ENCODE results near the gene CDK8.
"Not testable (repeated sequence)": the region's sequence is repeated elsewhere in the genome, so short reads cannot be mapped to it uniquely, and the experiment has no call there.

CDK8 gene

GRCh38 chr13:26253262-26253786 lies 605 bp upstream of the CDK8 start:
- no peak for DNase-seq (ENCODE audit: low read depth in 1 of 2, low spot score in 1 of 2)

GRCh38 chr13:26254583-26255111 lies 718 bp downstream of the CDK8 start:
- peak; percentile 19 to 20 for DNase-seq (ENCODE audit: low read depth in 1 of 2, low spot score in 1 of 2)

GRCh38 chr13:26255115-26255514 lies 1.2 kb downstream of the CDK8 start:
- no peak for DNase-seq (ENCODE audit: low read depth in 1 of 2, low spot score in 1 of 2)

- DNase-seq (ENCODE audit: low read depth in 1 of 2, low spot score in 1 of 2): no peak
Observed at GRCh38 chr13:26255691-26256277, 1.9 kb downstream of the CDK8 start.

GRCh38 chr13:26257049-26257448 lies 3.1 kb downstream of the CDK8 start:
- DNase-seq (ENCODE audit: low read depth in 1 of 2, low spot score in 1 of 2): no peak

GRCh38 chr13:26259634-26260033 lies 5.7 kb downstream of the CDK8 start:
- DNase-seq (ENCODE audit: low read depth in 1 of 2, low spot score in 1 of 2): no peak

GRCh38 chr13:26262156-26262555 lies 8.2 kb downstream of the CDK8 start:
- DNase-seq (ENCODE audit: low read depth in 1 of 2, low spot score in 1 of 2): no peak

- DNase-seq (ENCODE audit: low read depth in 1 of 2, low spot score in 1 of 2): no peak
Observed at GRCh38 chr13:26266311-26266710, 12.4 kb downstream of the CDK8 start.

- DNase-seq (ENCODE audit: low read depth in 1 of 2, low spot score in 1 of 2): no peak
Observed at GRCh38 chr13:26270707-26271106, 16.8 kb downstream of the CDK8 start.

- DNase-seq (ENCODE audit: low read depth in 1 of 2, low spot score in 1 of 2): no peak
Observed at GRCh38 chr13:26272621-26273020, 18.7 kb downstream of the CDK8 start.

- DNase-seq (ENCODE audit: low read depth in 1 of 2, low spot score in 1 of 2): no peak
Observed at GRCh38 chr13:26280295-26280694, 26.4 kb downstream of the CDK8 start.

- no peak for DNase-seq (ENCODE audit: low read depth in 1 of 2, low spot score in 1 of 2)
Observed at GRCh38 chr13:26280822-26281221, 26.9 kb downstream of the CDK8 start.

- not testable (repeated sequence) for DNase-seq (ENCODE audit: low read depth in 1 of 2, low spot score in 1 of 2)
Observed at GRCh38 chr13:26285911-26286310, 32.0 kb downstream of the CDK8 start.

- DNase-seq (ENCODE audit: low read depth in 1 of 2, low spot score in 1 of 2): not testable (repeated sequence)
Observed at GRCh38 chr13:26288838-26289237, 34.9 kb downstream of the CDK8 start.

- no peak for DNase-seq (ENCODE audit: low read depth in 1 of 2, low spot score in 1 of 2)
Observed at GRCh38 chr13:26295812-26296211, 41.9 kb downstream of the CDK8 start.

GRCh38 chr13:26299168-26299750 lies 45.3 kb downstream of the CDK8 start:
- no peak for DNase-seq (ENCODE audit: low read depth in 1 of 2, low spot score in 1 of 2)

GRCh38 chr13:26300140-26300539 lies 46.2 kb downstream of the CDK8 start:
- DNase-seq (ENCODE audit: low read depth in 1 of 2, low spot score in 1 of 2): no peak

- DNase-seq (ENCODE audit: low read depth in 1 of 2, low spot score in 1 of 2): no peak
Observed at GRCh38 chr13:26305676-26306075, 51.7 kb downstream of the CDK8 start.

- no peak for DNase-seq (ENCODE audit: low read depth in 1 of 2, low spot score in 1 of 2)
Observed at GRCh38 chr13:26307701-26308100, 53.8 kb downstream of the CDK8 start.

- DNase-seq (ENCODE audit: low read depth in 1 of 2, low spot score in 1 of 2): no peak
Observed at GRCh38 chr13:26308250-26308649, 54.3 kb downstream of the CDK8 start.

GRCh38 chr13:26308836-26309235 lies 54.9 kb downstream of the CDK8 start:
- no peak for DNase-seq (ENCODE audit: low read depth in 1 of 2, low spot score in 1 of 2)

- no peak for DNase-seq (ENCODE audit: low read depth in 1 of 2, low spot score in 1 of 2)
Observed at GRCh38 chr13:26310003-26310402, 56.1 kb downstream of the CDK8 start.

- no peak for DNase-seq (ENCODE audit: low read depth in 1 of 2, low spot score in 1 of 2)
Observed at GRCh38 chr13:26310470-26310869, 56.5 kb downstream of the CDK8 start.
